ENCODE measurements around the gene ISLR.
A peak's percentile ranks its signal among the peaks of the same experiment; 100 is the strongest.

The ISLR gene

DNA sequence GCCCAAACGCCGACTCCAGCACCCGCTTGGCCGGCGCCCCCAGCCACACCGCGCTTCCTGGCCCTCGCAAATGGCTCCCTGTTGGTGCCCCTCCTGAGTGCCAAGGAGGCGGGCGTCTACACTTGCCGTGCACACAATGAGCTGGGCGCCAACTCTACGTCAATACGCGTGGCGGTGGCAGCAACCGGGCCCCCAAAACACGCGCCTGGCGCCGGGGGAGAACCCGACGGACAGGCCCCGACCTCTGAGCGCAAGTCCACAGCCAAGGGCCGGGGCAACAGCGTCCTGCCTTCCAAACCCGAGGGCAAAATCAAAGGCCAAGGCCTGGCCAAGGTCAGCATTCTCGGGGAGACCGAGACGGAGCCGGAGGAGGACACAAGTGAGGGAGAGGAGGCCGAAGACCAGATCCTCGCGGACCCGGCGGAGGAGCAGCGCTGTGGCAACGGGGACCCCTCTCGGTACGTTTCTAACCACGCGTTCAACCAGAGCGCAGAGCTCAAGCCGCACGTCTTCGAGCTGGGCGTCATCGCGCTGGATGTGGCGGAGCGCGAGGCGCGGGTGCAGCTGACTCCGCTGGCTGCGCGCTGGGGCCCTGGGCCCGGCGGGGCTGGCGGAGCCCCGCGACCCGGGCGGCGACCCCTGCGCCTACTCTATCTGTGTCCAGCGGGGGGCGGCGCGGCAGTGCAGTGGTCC lies 39.7 kb upstream of the ISLR start:
- no peak overlapping the region for H3K4me3 Mint-ChIP-seq
- H3K36me3 Mint-ChIP-seq (ENCODE audit: low read depth) = no peaks in the 10 kb centered on the region
- H3K4me1 Mint-ChIP-seq (ENCODE audit: low read depth) = peaks cover 45% of the 10 kb centered on the region
- no peak overlapping the region for H3K27ac Mint-ChIP-seq
- peaks cover 87% of the 10 kb centered on the region for H3K27me3 Mint-ChIP-seq
- H3K9me3 Mint-ChIP-seq = no peaks in the 10 kb centered on the region

DNA sequence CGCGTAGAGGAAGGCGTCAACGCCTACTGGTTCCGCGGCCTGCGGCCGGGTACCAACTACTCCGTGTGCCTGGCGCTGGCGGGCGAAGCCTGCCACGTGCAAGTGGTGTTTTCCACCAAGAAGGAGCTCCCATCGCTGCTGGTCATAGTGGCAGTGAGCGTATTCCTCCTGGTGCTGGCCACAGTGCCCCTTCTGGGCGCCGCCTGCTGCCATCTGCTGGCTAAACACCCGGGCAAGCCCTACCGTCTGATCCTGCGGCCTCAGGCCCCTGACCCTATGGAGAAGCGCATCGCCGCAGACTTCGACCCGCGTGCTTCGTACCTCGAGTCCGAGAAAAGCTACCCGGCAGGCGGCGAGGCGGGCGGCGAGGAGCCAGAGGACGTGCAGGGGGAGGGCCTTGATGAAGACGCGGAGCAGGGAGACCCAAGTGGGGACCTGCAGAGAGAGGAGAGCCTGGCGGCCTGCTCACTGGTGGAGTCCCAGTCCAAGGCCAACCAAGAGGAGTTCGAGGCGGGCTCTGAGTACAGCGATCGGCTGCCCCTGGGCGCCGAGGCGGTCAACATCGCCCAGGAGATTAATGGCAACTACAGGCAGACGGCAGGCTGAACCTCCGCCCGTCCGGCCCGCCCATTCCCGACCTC lies 39.0 kb upstream of the ISLR start:
- Mint-ChIP-seq H3K27ac (no peak overlapping the region), H3K36me3 (ENCODE audit: low read depth) (no peaks in the 10 kb centered on the region), H3K4me1 (ENCODE audit: low read depth) (peaks cover 39% of the 10 kb centered on the region), H3K27me3 (peaks cover 88% of the 10 kb centered on the region), H3K9me3 (no peaks in the 10 kb centered on the region), H3K4me3 (peak overlapping the region; percentile 26)

DNA sequence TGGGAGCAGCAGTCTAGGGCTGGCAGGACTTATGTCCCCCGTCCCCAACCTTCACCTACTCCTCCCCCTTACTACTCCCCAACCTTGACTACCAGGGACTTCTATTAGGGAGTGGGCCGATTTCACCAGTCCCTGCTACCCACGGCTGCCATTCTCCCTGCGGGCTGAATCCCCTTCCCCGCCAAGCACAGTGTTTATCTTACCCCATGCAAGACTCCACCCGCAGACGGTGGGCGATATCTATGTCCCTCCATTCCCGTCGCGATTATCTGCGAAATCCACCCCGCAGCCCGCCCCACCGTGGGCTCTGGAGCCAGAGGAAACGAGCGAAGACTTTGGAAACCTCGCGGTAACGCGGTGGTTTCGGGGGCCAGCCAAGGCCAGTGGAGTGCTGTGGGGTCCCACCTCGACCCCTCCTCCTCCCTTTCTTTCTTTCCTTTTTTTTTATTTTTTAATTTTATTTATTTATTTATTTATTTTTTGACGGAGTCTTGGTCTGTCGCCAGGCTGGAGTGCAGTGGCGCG lies 38.4 kb upstream of the ISLR start:
- H3K9me3 Mint-ChIP-seq = no peaks in the 10 kb centered on the region
- peak overlapping the region; percentile 42 for H3K4me3 Mint-ChIP-seq
- H3K27ac Mint-ChIP-seq = peak overlapping the region; percentile 59

DNA sequence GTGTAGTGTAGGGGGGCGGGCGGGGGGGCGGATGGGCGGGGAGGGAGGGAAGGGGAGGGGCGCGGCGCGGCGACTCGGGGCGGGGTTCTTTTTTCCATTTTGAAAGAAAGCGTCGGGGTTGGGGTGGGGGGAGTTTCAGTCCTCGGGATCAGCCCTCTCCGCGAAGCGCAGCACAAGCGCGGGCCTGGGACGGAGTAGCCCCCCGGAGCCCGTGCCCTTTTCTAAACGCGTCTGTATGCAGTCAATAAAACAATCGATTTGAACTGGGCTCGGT lies 37.0 kb upstream of the ISLR start:
- no peaks in the 10 kb centered on the region for H3K9me3 Mint-ChIP-seq
- H3K36me3 Mint-ChIP-seq (ENCODE audit: low read depth) = no peaks in the 10 kb centered on the region
- peaks cover 29% of the 10 kb centered on the region for H3K4me1 Mint-ChIP-seq (ENCODE audit: low read depth)
- H3K4me3 Mint-ChIP-seq = peak overlapping the region; percentile 67
- H3K27me3 Mint-ChIP-seq = peaks cover 85% of the 10 kb centered on the region
- no peak overlapping the region for H3K27ac Mint-ChIP-seq

More for the DNA sequence above, 38.4 kb upstream of the ISLR start:
- Mint-ChIP-seq H3K27me3 (peaks cover 88% of the 10 kb centered on the region), H3K36me3 (ENCODE audit: low read depth) (no peaks in the 10 kb centered on the region), H3K4me1 (ENCODE audit: low read depth) (peaks cover 35% of the 10 kb centered on the region)

DNA sequence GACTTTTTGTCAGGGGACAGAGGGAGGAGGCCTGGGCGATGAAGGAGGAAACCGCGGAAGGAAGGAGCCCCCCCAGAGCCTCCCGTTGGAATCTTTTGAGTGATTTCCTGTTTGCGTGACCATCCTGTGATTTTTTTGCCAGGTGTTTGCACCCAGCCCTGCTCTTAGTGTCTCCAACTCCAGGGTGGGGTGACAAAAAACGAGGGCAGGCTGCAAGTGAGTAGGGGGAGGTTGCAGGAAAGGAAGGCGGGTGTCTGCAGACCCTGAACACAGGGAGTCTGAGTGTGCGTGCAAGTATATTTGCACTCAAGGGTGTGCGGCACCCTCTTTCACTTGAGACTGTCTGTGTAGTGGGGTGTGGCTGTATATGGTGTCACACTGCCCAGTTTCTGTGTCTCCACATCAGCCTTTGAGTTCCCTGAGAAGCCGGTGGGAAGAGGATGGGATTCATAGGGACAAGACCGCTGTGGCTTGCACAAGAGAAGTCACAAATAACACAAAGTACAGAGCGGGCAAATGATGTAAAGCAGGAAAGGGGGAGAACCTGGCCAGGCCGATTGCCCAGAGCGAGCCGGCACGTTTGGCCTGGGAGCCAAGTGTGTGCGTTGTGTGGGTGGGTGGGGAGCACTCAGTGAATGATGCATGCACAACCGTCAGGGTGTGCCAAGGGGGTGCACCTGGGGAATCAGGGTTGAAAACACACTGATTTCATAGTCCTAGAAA lies 36.5 kb upstream of the ISLR start:
- Mint-ChIP-seq H3K27me3 (peaks cover 80% of the 10 kb centered on the region), H3K4me1 (ENCODE audit: low read depth) (peaks cover 27% of the 10 kb centered on the region), H3K36me3 (ENCODE audit: low read depth) (no peaks in the 10 kb centered on the region), H3K4me3 (peak overlapping the region; percentile 67), H3K9me3 (no peaks in the 10 kb centered on the region), H3K27ac (peak overlapping the region; percentile 34)

DNA sequence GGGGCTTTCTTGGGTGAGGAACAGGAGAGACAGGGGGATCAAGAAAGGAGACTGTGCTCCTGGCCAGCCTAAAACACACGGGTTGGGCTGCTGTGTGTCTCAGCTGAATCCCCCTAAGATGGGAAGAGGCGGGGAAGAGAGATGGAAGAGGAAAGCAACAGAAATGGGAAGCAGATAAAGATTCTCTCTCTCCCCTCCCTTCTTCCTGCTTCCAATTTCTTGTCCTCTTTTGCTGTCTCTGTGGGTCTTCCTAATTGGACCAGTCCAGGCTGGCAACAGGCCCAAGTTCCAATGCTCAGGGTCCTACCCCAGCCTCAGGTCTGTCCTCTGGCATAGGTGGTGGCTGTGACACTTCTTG lies 36.0 kb upstream of the ISLR start:
- H3K4me1 Mint-ChIP-seq (ENCODE audit: low read depth) = peaks cover 23% of the 10 kb centered on the region
- no peak overlapping the region for H3K4me3 Mint-ChIP-seq
- no peaks in the 10 kb centered on the region for H3K36me3 Mint-ChIP-seq (ENCODE audit: low read depth)
- H3K27ac Mint-ChIP-seq = no peak overlapping the region
- H3K27me3 Mint-ChIP-seq = peaks cover 77% of the 10 kb centered on the region
- H3K9me3 Mint-ChIP-seq = no peaks in the 10 kb centered on the region

DNA sequence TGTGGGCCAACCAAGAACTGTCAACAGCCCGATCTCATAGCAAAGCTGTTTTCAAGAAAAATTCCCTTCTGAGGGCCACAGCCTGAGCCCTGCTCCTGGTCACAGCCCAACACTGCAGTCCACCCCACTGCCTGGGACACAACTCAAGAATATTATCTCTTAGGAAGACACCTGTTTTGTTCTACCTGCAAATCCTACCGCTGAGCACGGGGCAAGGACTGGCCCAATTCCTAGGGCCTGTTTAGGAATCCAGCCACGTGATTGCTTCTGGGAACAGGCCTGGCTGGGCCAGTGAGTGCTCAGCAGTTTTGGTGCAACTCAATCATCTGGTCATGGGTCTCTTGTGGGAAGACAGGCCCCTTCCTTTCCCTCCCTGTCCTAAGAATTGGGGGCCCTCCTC lies 34.9 kb upstream of the ISLR start:
- Mint-ChIP-seq H3K36me3 (ENCODE audit: low read depth) (no peaks in the 10 kb centered on the region), H3K27me3 (peaks cover 70% of the 10 kb centered on the region), H3K9me3 (no peaks in the 10 kb centered on the region), H3K4me1 (ENCODE audit: low read depth) (peaks cover 23% of the 10 kb centered on the region), H3K27ac (no peak overlapping the region), H3K4me3 (no peak overlapping the region)

DNA sequence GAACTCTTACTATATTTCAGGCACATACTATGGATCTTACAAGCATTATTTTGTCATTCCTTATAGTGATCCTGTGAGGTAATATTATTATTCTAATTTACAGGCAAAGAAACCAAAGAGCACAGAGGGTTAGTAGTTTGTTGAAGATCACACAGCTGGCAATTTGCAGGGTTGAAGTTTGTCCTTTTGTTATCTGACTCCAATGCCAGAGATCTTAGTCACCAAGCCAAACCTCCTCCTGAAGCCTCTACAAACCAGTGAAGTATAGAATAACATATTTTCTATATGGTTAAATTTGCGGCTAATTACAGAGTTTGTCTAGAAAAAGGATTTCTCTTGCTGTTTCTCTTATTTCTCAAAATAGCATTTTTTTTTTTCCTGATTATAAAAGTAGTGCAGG lies 31.9 kb upstream of the ISLR start:
- Mint-ChIP-seq H3K27ac (no peak overlapping the region), H3K9me3 (no peaks in the 10 kb centered on the region), H3K4me1 (ENCODE audit: low read depth) (peaks cover 7% of the 10 kb centered on the region), H3K36me3 (ENCODE audit: low read depth) (no peaks in the 10 kb centered on the region), H3K4me3 (no peak overlapping the region), H3K27me3 (peaks cover 62% of the 10 kb centered on the region)

DNA sequence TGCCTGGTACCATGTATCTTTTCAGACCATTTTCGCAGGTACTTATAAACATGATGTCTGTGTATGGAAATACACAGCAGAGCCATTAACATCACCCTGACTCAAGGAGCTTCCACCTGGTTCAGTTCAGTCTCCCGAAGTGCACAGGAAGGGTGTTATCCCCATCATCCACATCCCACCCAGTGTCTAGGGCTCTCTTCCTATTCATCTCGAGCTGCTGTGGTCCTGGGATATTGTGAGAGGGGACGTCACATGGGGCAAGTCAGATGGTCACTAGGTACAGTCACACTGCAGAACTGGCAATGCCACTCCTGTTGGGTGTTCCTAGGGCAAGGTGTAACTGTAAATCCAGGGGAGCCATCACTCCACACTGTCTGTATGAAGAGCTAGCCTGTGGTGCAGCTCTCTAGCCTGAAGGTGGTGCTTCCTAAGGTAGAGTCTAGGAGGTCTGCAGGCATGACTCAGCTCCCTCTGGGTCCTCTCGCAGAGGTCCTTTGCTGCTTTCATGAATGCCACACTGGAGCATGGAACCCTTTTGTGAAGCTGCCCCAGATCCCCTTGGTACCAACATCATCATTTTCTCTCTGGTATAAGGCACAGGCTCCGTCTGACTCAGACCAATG lies 29.2 kb upstream of the ISLR start:
- peaks cover 59% of the 10 kb centered on the region for H3K27me3 Mint-ChIP-seq
- no peak overlapping the region for H3K4me3 Mint-ChIP-seq
- H3K27ac Mint-ChIP-seq = no peak overlapping the region
- H3K36me3 Mint-ChIP-seq (ENCODE audit: low read depth) = no peaks in the 10 kb centered on the region
- H3K4me1 Mint-ChIP-seq (ENCODE audit: low read depth) = no peaks in the 10 kb centered on the region
- no peaks in the 10 kb centered on the region for H3K9me3 Mint-ChIP-seq

DNA sequence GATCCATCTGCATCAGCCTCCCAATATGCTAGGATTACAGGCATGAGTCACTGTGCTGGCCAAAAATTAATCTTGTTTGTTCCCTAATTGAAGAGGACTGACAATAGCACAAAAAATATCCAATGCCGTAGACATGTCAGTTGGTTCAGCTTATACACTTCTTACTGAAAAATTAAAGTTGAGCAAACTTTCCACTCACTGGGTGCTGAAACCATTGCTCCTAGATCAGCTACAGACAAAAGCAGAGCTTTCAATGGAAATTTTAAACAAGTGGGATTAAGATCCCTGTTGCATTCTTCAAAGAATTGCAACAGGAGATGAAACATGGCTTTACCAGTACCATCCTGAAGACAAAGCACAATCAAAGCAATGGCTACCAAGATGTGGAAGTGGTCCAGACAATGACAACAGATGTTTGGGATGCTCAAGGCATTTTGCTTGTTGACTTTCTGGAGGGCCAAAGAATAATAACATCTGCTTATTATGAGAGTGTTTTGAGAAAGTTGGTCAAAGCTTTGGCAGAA lies 27.2 kb upstream of the ISLR start:
- no peak overlapping the region for H3K4me3 Mint-ChIP-seq
- no peaks in the 10 kb centered on the region for H3K9me3 Mint-ChIP-seq
- H3K4me1 Mint-ChIP-seq (ENCODE audit: low read depth) = no peaks in the 10 kb centered on the region
- peaks cover 45% of the 10 kb centered on the region for H3K27me3 Mint-ChIP-seq
- no peak overlapping the region for H3K27ac Mint-ChIP-seq
- no peaks in the 10 kb centered on the region for H3K36me3 Mint-ChIP-seq (ENCODE audit: low read depth)

DNA sequence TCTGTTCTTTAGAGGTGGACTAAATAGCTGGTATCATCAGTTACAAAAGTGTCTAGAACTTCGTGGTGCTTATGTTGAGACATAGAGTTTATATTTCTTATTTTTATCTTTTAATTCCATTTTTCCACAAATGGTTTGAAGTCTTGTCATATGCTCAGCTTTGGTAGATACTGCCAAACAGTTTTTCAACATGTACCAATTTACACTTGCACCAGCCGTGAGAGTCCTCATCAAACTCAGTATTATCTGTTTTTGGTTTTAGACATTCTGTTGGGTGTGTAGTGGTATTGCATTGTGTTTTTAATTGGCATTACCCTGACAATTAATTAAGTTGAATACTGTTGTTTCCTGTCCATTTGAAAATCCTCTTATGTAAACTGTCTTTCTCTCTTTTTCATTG lies 26.5 kb upstream of the ISLR start:
- Mint-ChIP-seq H3K27me3 (peaks cover 45% of the 10 kb centered on the region), H3K4me1 (ENCODE audit: low read depth) (no peaks in the 10 kb centered on the region), H3K4me3 (no peak overlapping the region), H3K27ac (no peak overlapping the region), H3K9me3 (no peaks in the 10 kb centered on the region), H3K36me3 (ENCODE audit: low read depth) (no peaks in the 10 kb centered on the region)

DNA sequence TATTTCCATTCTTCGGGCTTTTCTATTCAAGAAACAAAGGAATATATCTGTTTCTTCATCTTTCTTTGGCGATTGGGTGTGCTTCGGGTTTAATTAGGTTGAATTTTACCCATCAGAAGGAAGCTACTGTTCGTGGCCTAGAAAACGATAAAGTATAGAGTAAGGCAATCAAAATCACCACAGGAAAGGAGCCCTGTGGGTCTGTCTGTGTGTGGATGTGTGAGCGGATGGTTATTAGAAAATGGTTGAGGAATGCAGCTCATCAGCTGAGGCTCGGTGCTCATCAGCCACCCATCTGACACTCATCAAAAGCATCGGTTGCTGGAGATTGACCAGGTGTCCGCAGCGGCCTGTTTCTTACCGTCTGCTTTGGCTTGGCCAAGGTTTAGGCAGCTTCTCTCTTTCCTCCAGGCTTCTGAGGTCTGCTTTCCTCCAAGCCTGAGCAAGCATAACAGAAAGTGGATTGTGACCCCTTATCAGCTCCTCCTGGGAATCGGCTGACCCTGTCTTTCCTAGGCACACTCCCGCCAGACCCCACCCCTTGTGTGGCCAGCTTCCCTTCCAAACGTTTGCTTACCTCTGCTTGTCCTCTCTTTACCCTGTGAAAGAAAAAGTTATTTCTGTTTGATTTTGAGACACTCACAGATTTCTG lies 17.6 kb upstream of the ISLR start:
- Mint-ChIP-seq H3K4me1 (ENCODE audit: low read depth) (peaks cover 20% of the 10 kb centered on the region), H3K27me3 (peaks cover 22% of the 10 kb centered on the region)

DNA sequence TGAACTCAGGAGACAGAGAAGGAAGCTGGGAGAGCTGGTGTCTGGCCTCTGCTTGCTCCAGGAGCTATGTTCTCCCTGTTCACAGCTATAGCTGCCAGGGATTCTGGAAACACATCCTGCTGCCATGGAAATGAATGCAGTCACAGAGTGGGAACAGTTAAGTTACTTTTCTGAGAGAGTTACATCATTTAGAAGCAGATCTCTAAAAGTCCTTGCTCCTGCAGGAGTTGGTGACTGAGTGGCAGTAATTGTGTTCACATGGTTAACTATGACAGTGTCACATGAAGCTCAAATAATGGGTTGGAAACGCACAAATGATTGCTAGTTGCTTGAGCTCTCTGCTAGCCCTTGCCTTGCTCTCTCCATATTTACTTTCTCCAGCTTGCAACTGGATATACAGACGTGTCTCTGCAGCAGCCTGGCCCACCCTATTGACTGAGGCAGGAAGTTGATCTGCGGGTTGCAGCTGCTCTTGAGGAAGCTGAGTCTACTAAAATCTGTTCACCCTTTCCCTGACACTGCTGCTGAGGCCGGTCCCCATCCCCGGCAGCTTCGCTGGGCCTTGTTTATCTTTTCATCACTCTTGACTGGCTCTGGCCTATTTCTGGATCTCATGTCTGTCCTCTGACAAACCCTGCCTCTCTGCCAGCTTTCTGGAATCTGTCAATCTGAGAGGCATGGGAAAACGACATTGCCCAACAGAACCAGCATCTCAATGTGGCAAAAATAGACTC lies 16.7 kb upstream of the ISLR start:
- Mint-ChIP-seq H3K27ac (no peak overlapping the region), H3K9me3 (no peaks in the 10 kb centered on the region), H3K36me3 (ENCODE audit: low read depth) (no peaks in the 10 kb centered on the region), H3K27me3 (peaks cover 21% of the 10 kb centered on the region), H3K4me3 (no peak overlapping the region), H3K4me1 (ENCODE audit: low read depth) (peaks cover 20% of the 10 kb centered on the region)

More for the DNA sequence above, 17.6 kb upstream of the ISLR start:
- Mint-ChIP-seq H3K9me3 (no peaks in the 10 kb centered on the region), H3K36me3 (ENCODE audit: low read depth) (no peaks in the 10 kb centered on the region), H3K27ac (no peak overlapping the region), H3K4me3 (no peak overlapping the region)

Data from stimulated activated naive CD8-positive, alpha-beta T cell treated with anti-CD3 and anti-CD28 coated beads, Interleukin-15, Interleukin-2, amounts not matched to agents 100 ng/mL and 50 ng/mL, for 24 hours (primary cell).